ENCODE results near the gene P4HTM. TPM values are rescaled to one million over a fixed set of nuclear protein-coding genes. Genes with fewer than 3 reads are reported as not detected.

Gene P4HTM
- total RNA-seq, 1 donor from 2014 or later: 25.5 TPM

- intact Hi-C loops (cut with DNase I): no loop called here
- ATAC-seq (peak; percentile 53), DNase-seq (ENCODE audit: missing footprints) (no peak)
These were observed 9.7 kb upstream of the P4HTM start for GRCh38 chr3:48980295-48980694.

DNA sequence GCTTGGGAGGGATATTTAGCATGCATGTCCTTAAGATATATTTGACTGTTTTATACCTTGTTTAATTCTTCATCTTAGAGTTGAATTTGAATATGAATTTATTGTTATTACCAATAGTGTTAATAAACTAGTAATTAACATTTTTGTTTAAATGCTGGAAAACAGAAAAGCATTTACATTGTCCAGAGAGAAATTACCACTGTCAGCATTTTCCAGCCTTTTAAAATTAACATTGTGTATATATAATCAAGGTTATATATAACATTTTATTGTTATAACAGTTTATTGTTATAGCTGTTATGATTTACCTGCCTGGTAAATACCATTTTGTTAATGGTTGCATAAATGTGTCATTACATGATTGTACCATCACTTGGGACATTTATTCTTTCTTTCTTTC is 8.0 kb upstream of the P4HTM start:
- ATAC-seq (no peak), DNase-seq (ENCODE audit: missing footprints) (no peak)
- intact Hi-C loops (cut with DNase I): no loop called here

DNA sequence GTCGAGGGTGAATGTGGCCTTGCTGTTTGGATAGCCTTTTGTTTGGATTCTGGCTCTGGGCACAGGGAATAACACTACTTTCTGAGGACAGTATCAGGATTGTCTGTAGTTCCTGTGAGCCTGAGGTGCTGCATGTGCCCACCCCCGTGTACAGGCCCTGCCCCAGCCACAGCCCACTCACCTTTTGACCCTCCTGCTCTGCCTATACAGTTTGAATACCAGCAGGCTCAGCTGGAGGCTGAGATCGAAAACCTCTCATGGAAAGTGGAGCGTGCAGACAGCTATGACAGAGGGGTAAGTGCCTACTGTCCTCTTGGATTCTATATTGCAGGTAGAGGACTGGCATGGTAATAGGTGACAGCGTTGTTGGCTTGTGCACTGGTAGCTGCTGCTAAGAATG is 7.4 kb upstream of the P4HTM start:
- intact Hi-C loops (cut with DNase I): no loop called here
- ATAC-seq (no peak), DNase-seq (ENCODE audit: missing footprints) (no peak)

GRCh38 chr3:48983096-48983495 is 6.9 kb upstream of the P4HTM start:
- no peak for DNase-seq (ENCODE audit: missing footprints)
- intact Hi-C loops (cut with DNase I): no loop called here
- no peak for ATAC-seq

DNA sequence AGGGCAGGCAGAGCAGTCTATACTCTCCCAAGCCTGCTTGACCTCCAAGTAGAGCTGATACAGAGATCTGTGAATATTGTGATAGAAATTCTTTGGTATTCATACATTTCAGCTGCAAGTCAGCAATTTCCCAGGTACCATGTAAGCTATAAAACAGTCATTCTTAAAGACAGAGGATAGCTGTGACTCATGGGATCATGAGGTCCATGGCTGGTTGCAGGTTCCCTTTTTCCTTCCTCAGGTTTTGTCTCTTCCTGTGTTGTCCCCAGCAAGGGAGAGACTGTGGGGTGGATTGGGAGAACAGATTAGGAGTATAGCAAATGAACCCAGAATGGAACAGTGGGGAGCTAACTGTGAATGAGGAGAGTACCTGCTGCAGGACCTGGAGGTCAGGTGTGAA is 5.4 kb upstream of the P4HTM start:
- intact Hi-C loops (cut with DNase I): loop anchor here (5.0 kb wide), 1 partner anchor 463 kb away; no protein-coding TSS in a partner anchor
- ATAC-seq: no peak
- DNase-seq (ENCODE audit: missing footprints): no peak

- ATAC-seq: no peak
- no peak for DNase-seq (ENCODE audit: missing footprints)
- intact Hi-C loops (cut with DNase I): loop anchor here (5.0 kb wide), 1 partner anchor 461 kb away; no protein-coding TSS in a partner anchor
These were observed 4.1 kb upstream of the P4HTM start for GRCh38 chr3:48985831-48986376.

GRCh38 chr3:48989126-48989795 is 780 bp upstream of the P4HTM start:
- DNase-seq (ENCODE audit: missing footprints): no peak
- ATAC-seq: peak; percentile 3
- intact Hi-C loops (cut with DNase I): loop anchor here (5.0 kb wide), 1 partner anchor 458 kb away; no protein-coding TSS in a partner anchor

DNA sequence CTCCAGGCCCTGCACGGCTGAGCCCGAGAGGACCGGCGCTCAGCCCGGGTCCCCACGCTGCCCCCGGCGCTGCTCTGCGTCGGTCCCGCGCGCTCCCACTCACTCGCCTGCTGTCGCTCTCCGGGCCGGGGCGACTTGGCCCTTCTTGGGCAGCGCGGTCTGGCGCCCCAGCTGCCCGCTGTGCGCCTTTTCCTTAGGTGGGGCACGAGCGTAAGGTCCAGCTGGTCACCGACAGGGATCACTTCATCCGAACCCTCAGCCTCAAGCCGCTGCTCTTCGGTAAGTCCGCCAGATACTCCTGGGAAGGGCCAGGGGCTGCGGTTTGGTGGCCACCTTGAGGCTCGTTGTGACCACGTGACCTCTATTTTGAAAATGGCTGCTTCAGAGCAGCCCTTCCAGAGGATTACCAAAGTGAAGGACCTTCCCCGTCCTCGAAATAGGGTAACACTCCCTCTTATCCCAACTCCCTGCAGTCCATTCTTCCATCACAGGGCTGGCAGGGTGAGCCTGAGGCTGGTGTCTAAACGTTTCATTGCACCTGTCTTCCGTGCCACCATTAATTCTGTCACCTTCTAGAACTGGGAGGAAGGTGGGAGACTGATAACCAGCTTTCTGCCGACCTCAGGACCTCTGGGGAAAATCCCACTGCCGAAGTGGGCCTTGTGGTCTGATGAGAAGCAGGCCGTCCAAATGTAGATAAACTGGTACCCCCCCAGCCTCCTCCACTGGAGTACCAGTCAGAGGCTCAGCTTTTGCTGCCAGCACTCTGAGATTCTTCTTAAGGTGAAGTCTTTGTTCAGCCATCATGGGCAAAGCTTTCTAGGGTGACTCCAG is 812 bp downstream of the P4HTM start:
- ATAC-seq (no peak), DNase-seq (ENCODE audit: missing footprints) (no peak)
- intact Hi-C loops (cut with DNase I): no loop called here

- intact Hi-C loops (cut with DNase I): no loop called here
- ATAC-seq (no peak), DNase-seq (ENCODE audit: missing footprints) (no peak)
These were observed 2.0 kb downstream of the P4HTM start for GRCh38 chr3:48991851-48992545.

DNA sequence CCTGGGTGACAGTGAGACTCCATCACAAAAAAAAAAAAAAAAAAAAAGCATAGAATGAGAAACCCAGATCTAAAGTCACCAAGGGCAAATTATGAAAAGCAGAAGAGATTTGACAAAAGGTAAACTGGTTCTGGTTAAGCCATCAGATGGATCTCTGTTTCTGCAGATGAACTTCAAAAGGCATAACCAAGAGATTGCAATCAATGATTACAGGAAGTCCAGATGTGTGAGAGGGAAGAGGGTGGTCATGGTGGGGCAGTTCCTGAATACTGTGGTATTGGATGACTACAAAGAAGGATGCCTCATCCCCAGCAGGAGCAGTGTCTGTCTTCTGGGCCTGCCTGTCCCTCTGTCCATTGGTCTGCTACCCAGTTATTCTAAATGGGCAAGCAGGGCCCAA is 3.8 kb downstream of the P4HTM start:
- ATAC-seq: no peak
- no peak for DNase-seq (ENCODE audit: missing footprints)
- intact Hi-C loops (cut with DNase I): no loop called here

- ATAC-seq: no peak
- DNase-seq (ENCODE audit: missing footprints): no peak
These were observed 6.6 kb downstream of the P4HTM start for GRCh38 chr3:48996640-48997039.

GRCh38 chr3:48997102-48997635 is 7.1 kb downstream of the P4HTM start:
- DNase-seq (ENCODE audit: missing footprints): no peak

More at GRCh38 chr3:48996640-48997039, 6.6 kb downstream of the P4HTM start:
- intact Hi-C loops (cut with DNase I): no loop called here

GRCh38 chr3:48997714-48998637 is 7.9 kb downstream of the P4HTM start:
- ATAC-seq: no peak
- DNase-seq (ENCODE audit: missing footprints): peak; percentile 63
- intact Hi-C loops (cut with DNase I): no loop called here

More at GRCh38 chr3:48997102-48997635, 7.1 kb downstream of the P4HTM start:
- no peak for ATAC-seq
- intact Hi-C loops (cut with DNase I): no loop called here

GRCh38 chr3:48999085-48999858 is 9.2 kb downstream of the P4HTM start:
- ATAC-seq (no peak), DNase-seq (ENCODE audit: missing footprints) (no peak)
- intact Hi-C loops (cut with DNase I): no loop called here

- intact Hi-C loops (cut with DNase I): no loop called here
- peak; percentile 17 for DNase-seq (ENCODE audit: missing footprints)
- ATAC-seq: no peak
These were observed 11.1 kb downstream of the P4HTM start for GRCh38 chr3:49001155-49001554.

DNA sequence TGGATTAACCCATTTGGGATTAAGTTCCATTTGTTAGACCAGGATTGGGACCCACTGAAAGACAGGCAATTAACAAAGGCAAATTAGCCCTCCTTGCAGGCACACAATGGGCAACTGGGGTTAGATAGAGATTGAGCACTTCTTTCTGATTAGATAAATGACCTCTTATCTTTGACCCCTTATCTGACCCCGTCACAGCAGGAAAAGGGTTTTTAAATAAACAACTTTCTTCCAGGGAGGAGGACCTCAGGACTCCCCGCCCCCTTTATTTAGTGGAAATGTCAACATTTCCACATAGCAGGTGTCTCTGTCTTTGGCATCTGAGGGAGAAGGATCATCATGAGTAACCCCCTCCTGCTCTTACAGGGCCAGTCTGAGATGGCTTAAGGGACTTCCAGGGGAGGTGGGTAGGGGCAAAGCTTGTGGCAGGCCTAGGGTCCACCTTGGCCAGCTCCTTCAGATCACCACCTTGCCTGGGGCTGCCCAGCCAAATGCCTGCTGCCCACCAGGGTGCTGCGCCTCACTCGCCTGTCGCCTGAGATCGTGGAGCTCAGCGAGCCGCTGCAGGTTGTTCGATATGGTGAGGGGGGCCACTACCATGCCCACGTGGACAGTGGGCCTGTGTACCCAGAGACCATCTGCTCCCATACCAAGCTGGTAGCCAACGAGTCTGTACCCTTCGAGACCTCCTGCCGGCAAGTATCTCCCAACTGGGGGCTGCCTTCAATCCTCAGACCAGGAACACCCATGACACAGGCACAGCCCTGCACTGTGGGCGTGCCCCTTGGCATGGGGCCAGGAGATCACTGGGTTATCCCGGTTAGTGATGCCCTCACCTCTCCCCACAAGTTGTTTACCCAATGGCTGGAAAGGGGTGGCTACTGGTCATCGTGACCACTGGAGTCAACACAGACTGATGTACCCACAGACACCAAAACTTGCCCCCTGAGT is 14.6 kb downstream of the P4HTM start:
- DNase-seq (ENCODE audit: missing footprints) (peak; percentile 69), ATAC-seq (no peak)
- intact Hi-C loops (cut with DNase I): no loop called here
